A673 (cell line): Measurements from ENCODE around the gene NANS. TPM values are rescaled to one million over a fixed set of nuclear protein-coding genes. Genes with fewer than 3 reads are reported as not detected.

Source experiments
- BruUV-seq: library from RNA; stranded (reverse); fragments of 400-500 nt; replicated peaks from 2 replicates; lab custom pipeline; 2021; lab: Mats Ljungman, UMichigan
- CTCF ChIA-PET: fragments of 300-600 bp; sonication (Branson Sonifier 250); formaldehyde crosslinking; loops from one replicate; lab custom pipeline; 2022; ENCODE audit warnings: antibody characterized with exemption; lab: Charles Lee
- POLR2A ChIA-PET: fragments of 300-600 bp; sonication (Branson Sonifier 250); formaldehyde crosslinking; loops from one replicate; lab custom pipeline; 2022; ENCODE audit warnings: antibody characterized with exemption; ENCODE audit not compliant: low non-redundant PET; lab: Charles Lee
- DNase-seq: peaks from one replicate; pipeline ENCODE4 v3.0.0-alpha.2; 2015; ENCODE audit warnings: low spot score
- H3K27ac ChIP-seq: fragments of 200-600 bp; sonication (generic); 2 replicates; pipeline ENCODE4 v1.5.1; 2016; ENCODE audit warnings: mixed run types, low read depth, mild to moderate bottlenecking, mixed read lengths, antibody characterized with exemption, low read length; ENCODE audit not compliant: poor library complexity, severe bottlenecking
- H3K27me3 ChIP-seq: fragments of 200-600 bp; sonication (generic); replicated peaks from 2 replicates; pipeline ENCODE4 v1.6.1; 2017; ENCODE audit warnings: mixed run types, low read depth, mild to moderate bottlenecking, mixed read lengths, antibody characterized with exemption, low read length; ENCODE audit not compliant: insufficient read depth, poor library complexity
- H3K36me3 ChIP-seq: fragments of 200-600 bp; sonication (generic); 2 replicates; pipeline ENCODE4 v1.6.1; 2016; ENCODE audit warnings: mixed run types, mild to moderate bottlenecking, mixed read lengths, antibody characterized with exemption, low read length; ENCODE audit not compliant: insufficient read depth, poor library complexity, severe bottlenecking
- H3K4me1 ChIP-seq: fragments of 200-600 bp; sonication (generic); 2 replicates; pipeline ENCODE4 v1.6.1; 2017; ENCODE audit warnings: mixed run types, mild to moderate bottlenecking, mixed read lengths, antibody characterized with exemption, low read length; ENCODE audit not compliant: insufficient read depth, poor library complexity, severe bottlenecking
- H3K4me3 ChIP-seq: fragments of 200-600 bp; sonication (generic); 2 replicates; pipeline ENCODE4 v1.5.1; 2016; ENCODE audit warnings: low read depth, mixed run types, mild to moderate bottlenecking, mixed read lengths, low read length; ENCODE audit not compliant: poor library complexity, severe bottlenecking
- H3K9me3 ChIP-seq: fragments of 200-600 bp; sonication (generic); 2 replicates; pipeline ENCODE4 v1.6.1; 2016; ENCODE audit warnings: mixed run types, low read depth, mild to moderate bottlenecking, mixed read lengths, antibody characterized with exemption, low read length; ENCODE audit not compliant: poor library complexity, severe bottlenecking
- EZH2 ChIP-seq: fragments of 200-600 bp; sonication (generic); IDR thresholded peaks from 2 replicates; pipeline ENCODE4 v1.6.1; 2017; ENCODE audit warnings: borderline replicate concordance, low read depth, mild to moderate bottlenecking, mixed read lengths, antibody characterized with exemption, low read length; ENCODE audit not compliant: poor library complexity, severe bottlenecking
- intact Hi-C: fragments of 100-400 bp; cut with micrococcal nuclease; formaldehyde crosslinking; loops from one replicate; pipeline ENCODE4 v1.10.0; 2022; ENCODE audit not compliant: unreplicated experiment
- total RNA-seq: library from RNA; stranded (reverse); gene quantifications from 2 replicates; pipeline ENCODE4 v1.2.3, GENCODE V29; 2021
- TF ChIP-seq, protein P1 (sequence below): fragments of 300-800, 200-600 bp; sonication (generic); conservative IDR thresholded peaks from 2 replicates; pipeline ENCODE4 v1.5.1; 2017; ENCODE audit warnings: low read depth, mild to moderate bottlenecking, antibody characterized with exemption, low read length, moderate library complexity, mixed read lengths

The NANS gene
- total RNA-seq, 1 experiment from 2014 or later, result 40.6 TPM

DNA sequence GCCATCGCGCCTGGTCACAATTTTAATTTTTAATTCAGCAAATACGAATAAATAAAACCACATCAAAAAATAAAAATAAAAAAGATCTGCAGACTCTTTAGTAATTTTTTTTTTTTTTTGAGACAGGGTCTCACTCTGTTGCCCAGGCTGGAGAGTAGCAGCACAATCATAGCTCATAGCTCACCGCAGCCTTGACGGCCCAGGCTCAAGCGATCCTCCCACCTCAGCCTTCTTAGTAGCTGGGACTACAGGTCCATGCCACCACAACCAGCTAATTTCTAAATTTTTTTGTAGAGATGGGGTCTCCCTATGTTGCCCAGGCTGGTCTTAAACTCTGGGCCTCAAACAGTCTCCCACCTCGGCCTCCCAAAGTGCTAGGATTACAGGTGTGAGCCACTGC lies 14.2 kb downstream of the NANS start:
- ChIA-PET POLR2A (no interaction called here), CTCF (interaction anchor here (0.5 kb wide), 1 partner anchor 26 kb away, joined by 11 read pairs; no protein-coding TSS in a partner anchor)
- Histone ChIP-seq H3K9me3 (no peaks in the 10 kb centered on the region), H3K4me1 (peaks cover 9% of the 10 kb centered on the region), H3K27ac (no peak overlapping the region), H3K4me3 (no peak overlapping the region), H3K27me3 (no peaks in the 10 kb centered on the region), H3K36me3 (peaks cover 3% of the 10 kb centered on the region)
- DNase-seq, result no peak
- BruUV-seq, result no TSS peak
- intact Hi-C loops, result loop anchor here (10.0 kb wide), 1 partner anchor 704 kb away; no protein-coding TSS in a partner anchor
- TF ChIP-seq EZH2, result no peak
- TF ChIP-seq, protein P1, sequence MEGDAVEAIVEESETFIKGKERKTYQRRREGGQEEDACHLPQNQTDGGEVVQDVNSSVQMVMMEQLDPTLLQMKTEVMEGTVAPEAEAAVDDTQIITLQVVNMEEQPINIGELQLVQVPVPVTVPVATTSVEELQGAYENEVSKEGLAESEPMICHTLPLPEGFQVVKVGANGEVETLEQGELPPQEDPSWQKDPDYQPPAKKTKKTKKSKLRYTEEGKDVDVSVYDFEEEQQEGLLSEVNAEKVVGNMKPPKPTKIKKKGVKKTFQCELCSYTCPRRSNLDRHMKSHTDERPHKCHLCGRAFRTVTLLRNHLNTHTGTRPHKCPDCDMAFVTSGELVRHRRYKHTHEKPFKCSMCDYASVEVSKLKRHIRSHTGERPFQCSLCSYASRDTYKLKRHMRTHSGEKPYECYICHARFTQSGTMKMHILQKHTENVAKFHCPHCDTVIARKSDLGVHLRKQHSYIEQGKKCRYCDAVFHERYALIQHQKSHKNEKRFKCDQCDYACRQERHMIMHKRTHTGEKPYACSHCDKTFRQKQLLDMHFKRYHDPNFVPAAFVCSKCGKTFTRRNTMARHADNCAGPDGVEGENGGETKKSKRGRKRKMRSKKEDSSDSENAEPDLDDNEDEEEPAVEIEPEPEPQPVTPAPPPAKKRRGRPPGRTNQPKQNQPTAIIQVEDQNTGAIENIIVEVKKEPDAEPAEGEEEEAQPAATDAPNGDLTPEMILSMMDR, result no peak

DNA sequence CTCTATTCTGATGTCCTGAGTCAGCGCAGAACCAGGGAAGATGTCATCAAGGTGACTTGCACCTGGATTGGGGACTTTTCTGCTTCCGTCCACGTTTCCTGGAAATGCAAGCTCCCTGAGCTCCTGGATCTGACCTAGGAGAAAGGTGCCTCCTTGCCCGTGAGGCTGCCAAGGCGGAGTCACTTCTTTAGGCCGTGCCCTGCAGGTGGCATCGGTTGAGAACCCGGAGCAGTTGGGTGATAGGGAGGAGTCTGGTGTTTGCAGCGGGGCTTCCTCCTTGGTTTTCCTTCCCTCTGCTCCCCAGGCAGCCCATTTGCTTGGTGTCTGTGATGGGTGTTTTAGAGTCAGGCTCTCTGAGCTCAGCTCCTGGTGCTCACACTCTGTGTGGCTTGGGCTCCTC lies 15.2 kb downstream of the NANS start:
- intact Hi-C loops, result loop anchor here (10.0 kb wide), 1 partner anchor 703 kb away; no protein-coding TSS in a partner anchor
- no peaks in the 10 kb centered on the region for H3K9me3 ChIP-seq
- H3K27ac ChIP-seq, result no peak overlapping the region
- H3K4me3 ChIP-seq, result no peak overlapping the region
- H3K4me1 ChIP-seq, result peaks cover 9% of the 10 kb centered on the region
- no peak for DNase-seq
- BruUV-seq, result no TSS peak
- TF ChIP-seq, protein P1, result no peak
- no peak for TF ChIP-seq EZH2
- H3K36me3 ChIP-seq, result no peaks in the 10 kb centered on the region
- ChIA-PET POLR2A (no interaction called here), CTCF (no interaction called here)
- no peaks in the 10 kb centered on the region for H3K27me3 ChIP-seq

DNA sequence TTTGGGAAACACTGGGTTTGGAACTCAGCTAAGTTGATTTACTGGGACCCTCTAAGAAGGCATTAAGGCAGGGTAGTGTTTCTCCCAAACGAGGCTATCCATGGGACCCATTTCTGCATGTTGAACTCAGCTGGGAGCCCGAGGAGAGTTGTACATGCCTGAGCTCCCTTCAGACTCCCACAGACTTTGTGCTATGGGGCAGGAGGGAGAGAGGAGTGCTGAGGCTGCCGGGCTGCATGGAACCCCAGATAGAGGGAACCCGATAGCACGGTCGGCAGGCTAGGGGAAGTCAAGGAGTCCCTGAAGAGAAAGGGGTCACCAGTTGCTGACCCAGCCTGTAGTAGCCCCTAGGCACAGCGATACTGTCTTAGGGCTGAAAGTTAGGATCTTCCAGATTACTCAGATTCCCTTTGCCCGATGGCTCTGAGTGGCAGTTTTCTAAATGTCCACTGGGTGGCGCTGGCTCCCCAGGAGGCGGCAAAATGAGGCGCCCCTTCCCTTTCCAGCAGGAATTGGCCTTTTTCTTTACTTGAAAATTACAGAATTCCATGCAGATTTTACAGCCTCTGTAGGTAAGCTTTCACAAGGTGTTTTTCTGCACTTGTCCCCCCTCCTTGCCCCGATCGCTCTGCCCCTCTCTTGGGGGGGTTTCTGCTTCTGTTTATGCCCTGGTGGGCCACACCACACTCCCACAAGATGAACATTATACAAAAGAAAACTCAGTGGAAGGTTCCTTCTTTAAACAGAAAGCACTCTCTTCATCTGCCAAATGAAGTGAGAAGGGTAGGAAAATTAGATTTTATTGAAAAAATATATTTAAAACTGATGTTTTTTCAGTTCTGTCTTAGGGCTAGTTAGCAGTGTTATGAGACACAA lies 17.8 kb downstream of the NANS start:
- POLR2A ChIA-PET, result no interaction called here

More for the DNA sequence above, 17.8 kb downstream of the NANS start:
- CTCF ChIA-PET, result interaction anchor here (0.5 to 0.7 kb wide), 4 partner anchors 94 to 933 kb away, joined by 3 to 4 read pairs (median 3); no protein-coding TSS in a partner anchor
- H3K27ac ChIP-seq, result peak overlapping the region; percentile 9
- no peaks in the 10 kb centered on the region for H3K36me3 ChIP-seq
- peak; percentile 76 for DNase-seq
- H3K27me3 ChIP-seq, result no peaks in the 10 kb centered on the region
- no peaks in the 10 kb centered on the region for H3K9me3 ChIP-seq
- TF ChIP-seq, protein P1, result peak; percentile 97
- no peak for TF ChIP-seq EZH2
- H3K4me1 ChIP-seq, result peaks cover 9% of the 10 kb centered on the region
- no peak overlapping the region for H3K4me3 ChIP-seq
- intact Hi-C loops, result loop anchor here (1.0 to 10.0 kb wide), 2 partner anchors 189 to 700 kb away; no protein-coding TSS in a partner anchor
- no TSS peak for BruUV-seq
